ENCODE measurements around the gene HDAC6.
"Not testable (repeated sequence)": the region's sequence is repeated elsewhere in the genome, so short reads cannot be mapped to it uniquely, and the experiment has no call there.

HDAC6 gene

GRCh38 chrX:48826876-48827653 is 25.2 kb downstream of the HDAC6 start:
- no peak for DNase-seq

GRCh38 chrX:48827654-48827968 is 25.7 kb downstream of the HDAC6 start:
- DNase-seq = no peak

GRCh38 chrX:48829016-48829735 is 27.3 kb downstream of the HDAC6 start:
- no peak for DNase-seq

- no peak for DNase-seq
These were observed 29.5 kb downstream of the HDAC6 start for GRCh38 chrX:48831136-48831908.

- DNase-seq = no peak
These were observed 30.0 kb downstream of the HDAC6 start for GRCh38 chrX:48831909-48832291.

GRCh38 chrX:48833542-48834138 is 31.8 kb downstream of the HDAC6 start:
- no peak for DNase-seq

GRCh38 chrX:48834383-48834709 is 32.5 kb downstream of the HDAC6 start:
- DNase-seq = no peak

GRCh38 chrX:48835524-48836329 is 33.9 kb downstream of the HDAC6 start, which contains the start of gene PCSK1N:
PCSK1N (minus strand) TSS chrX:48835610; CDS start chrX:48835532, 78 bp downstream.
- peak; percentile 59 to 60 for DNase-seq

GRCh38 chrX:48839686-48840085 is 37.8 kb downstream of the HDAC6 start:
- DNase-seq = no peak

- DNase-seq = peak in 1 of 2 donors; percentile 20
These were observed 47.0 kb downstream of the HDAC6 start for GRCh38 chrX:48848847-48849246.

GRCh38 chrX:48852857-48853256 is 51.0 kb downstream of the HDAC6 start:
- DNase-seq = no peak

GRCh38 chrX:48853494-48853893 is 51.6 kb downstream of the HDAC6 start:
- not testable (repeated sequence) for DNase-seq

- DNase-seq = not testable (repeated sequence)
These were observed 52.4 kb downstream of the HDAC6 start for GRCh38 chrX:48854121-48854804.

GRCh38 chrX:48854898-48855297 is 53.0 kb downstream of the HDAC6 start:
- DNase-seq = peak in 1 of 2 donors; percentile 30

- DNase-seq = no peak
These were observed 62.3 kb downstream of the HDAC6 start for GRCh38 chrX:48864210-48864609.

- not testable (repeated sequence) for DNase-seq
These were observed 70.2 kb downstream of the HDAC6 start for GRCh38 chrX:48872017-48872416.

All from CD4-positive, alpha-beta T cell treated with Interferon alpha-2 for 1 hour (primary cell).